ENCODE data around the gene SLC9A3.

Gene SLC9A3

GRCh38 chr5:490116-491106 lies 33.8 kb downstream of the SLC9A3 start:
- no peaks in the 10 kb centered on the region for H3F3A ChIP-seq (ENCODE audit: control insufficient read depth, insufficient read depth)
- H3K4me3 ChIP-seq (ENCODE audit: low read length): no peak overlapping the region
- H3K4me1 ChIP-seq (ENCODE audit: control insufficient read depth, low read length): peaks cover 6% of the 10 kb centered on the region
- no peaks in the 10 kb centered on the region for H3K27me3 ChIP-seq (ENCODE audit: control insufficient read depth, low read length)
- H3K79me2 ChIP-seq (ENCODE audit: control insufficient read depth, low read length): no peaks in the 10 kb centered on the region
- TF ChIP-seq EZH2phosphoT487 (IDR thresholded peaks at IDR 0.05; ENCODE audit: borderline replicate concordance, low read length) (no peak), CTCF (IDR thresholded peaks at IDR 0.05; ENCODE audit: low read depth, low read length, poor library complexity, severe bottlenecking) (no peak)
- no peak overlapping the region for H3K27ac ChIP-seq (ENCODE audit: low read depth, low read length)
- no peaks in the 10 kb centered on the region for H4K20me1 ChIP-seq (ENCODE audit: control insufficient read depth, insufficient read depth, low read depth, low read length)
- H3K9me3 ChIP-seq (ENCODE audit: control insufficient read depth, insufficient read depth, low read length): no peaks in the 10 kb centered on the region
- no peaks in the 10 kb centered on the region for H3K9me2 ChIP-seq (replicated peaks; ENCODE audit: control insufficient read depth, low read length)
- H3K4me2 ChIP-seq (ENCODE audit: low read length): no peak overlapping the region
- no peaks in the 10 kb centered on the region for H3K36me3 ChIP-seq (ENCODE audit: control insufficient read depth, low read length)

GRCh38 chr5:489689-490080 lies 34.6 kb downstream of the SLC9A3 start:
- Histone ChIP-seq H3K9me2 (replicated peaks; ENCODE audit: control insufficient read depth, low read length) (no peaks in the 10 kb centered on the region), H3K4me2 (ENCODE audit: low read length) (no peak overlapping the region), H3K27me3 (ENCODE audit: control insufficient read depth, low read length) (no peaks in the 10 kb centered on the region), H4K20me1 (ENCODE audit: control insufficient read depth, insufficient read depth, low read depth, low read length) (no peaks in the 10 kb centered on the region), H3K27ac (ENCODE audit: low read depth, low read length) (no peak overlapping the region), H3K36me3 (ENCODE audit: control insufficient read depth, low read length) (no peaks in the 10 kb centered on the region), H3F3A (ENCODE audit: control insufficient read depth, insufficient read depth) (no peaks in the 10 kb centered on the region), H3K4me3 (ENCODE audit: low read length) (no peak overlapping the region), H3K9me3 (ENCODE audit: control insufficient read depth, insufficient read depth, low read length) (no peaks in the 10 kb centered on the region), H3K79me2 (ENCODE audit: control insufficient read depth, low read length) (no peaks in the 10 kb centered on the region), H3K4me1 (ENCODE audit: control insufficient read depth, low read length) (peaks cover 6% of the 10 kb centered on the region)
- no peak for TF ChIP-seq CTCF (IDR thresholded peaks at IDR 0.05; ENCODE audit: low read depth, low read length, poor library complexity, severe bottlenecking)
- TF ChIP-seq EZH2phosphoT487 (IDR thresholded peaks at IDR 0.05; ENCODE audit: borderline replicate concordance, low read length): no peak

DNA sequence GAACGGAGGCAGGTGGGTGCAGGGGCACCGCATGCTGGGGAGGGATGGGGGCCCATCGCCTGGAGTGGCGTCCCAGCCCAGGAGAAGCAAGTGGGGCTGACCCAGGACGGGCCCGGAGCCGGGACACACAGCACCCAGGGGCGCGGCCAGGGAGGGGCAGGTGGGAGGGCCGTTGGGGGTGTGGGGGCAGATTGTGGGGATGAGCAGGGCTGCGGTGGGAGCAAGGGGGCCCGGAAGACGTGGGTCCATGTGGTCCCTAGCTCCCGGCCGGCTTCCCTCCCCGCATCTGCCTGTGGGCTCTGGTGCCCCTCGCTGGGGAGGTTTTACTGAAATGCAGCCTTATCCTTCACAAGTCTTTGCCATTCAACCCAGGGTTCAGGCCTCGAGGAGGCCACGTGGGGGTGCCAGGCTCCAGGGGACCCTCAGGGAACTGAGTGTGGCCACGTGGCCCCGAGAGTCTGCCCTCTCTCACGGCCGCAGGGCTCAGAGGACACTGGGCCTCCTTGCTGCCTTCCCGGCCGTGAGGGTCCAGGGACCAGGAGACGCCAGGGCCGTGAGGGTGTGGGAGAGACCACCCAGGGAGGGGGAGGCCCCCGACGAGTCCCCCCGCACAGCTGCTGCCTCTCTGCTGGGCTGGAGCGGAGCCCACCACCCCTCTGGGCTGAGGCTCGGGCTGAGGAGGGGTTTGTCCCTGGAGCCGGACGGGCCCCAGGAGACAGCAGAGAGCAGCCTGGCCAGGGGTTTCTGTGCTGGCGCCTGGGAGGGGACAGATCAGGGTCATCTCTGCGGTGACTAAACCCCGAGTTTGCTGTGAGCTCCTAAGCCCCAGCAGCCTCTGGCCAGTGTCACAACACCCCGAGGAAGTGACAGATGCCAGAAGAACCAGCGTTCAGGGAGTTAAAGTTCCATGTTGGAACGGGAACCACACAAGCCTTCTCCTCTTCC lies 35.2 kb downstream of the SLC9A3 start:
- no peaks in the 10 kb centered on the region for H3K9me3 ChIP-seq (ENCODE audit: control insufficient read depth, insufficient read depth, low read length)
- no peaks in the 10 kb centered on the region for H3F3A ChIP-seq (ENCODE audit: control insufficient read depth, insufficient read depth)
- no peaks in the 10 kb centered on the region for H3K79me2 ChIP-seq (ENCODE audit: control insufficient read depth, low read length)
- no peaks in the 10 kb centered on the region for H4K20me1 ChIP-seq (ENCODE audit: control insufficient read depth, insufficient read depth, low read depth, low read length)
- H3K4me3 ChIP-seq (ENCODE audit: low read length): no peak overlapping the region
- H3K9me2 ChIP-seq (replicated peaks; ENCODE audit: control insufficient read depth, low read length): no peaks in the 10 kb centered on the region
- H3K36me3 ChIP-seq (ENCODE audit: control insufficient read depth, low read length): no peaks in the 10 kb centered on the region
- no peak overlapping the region for H3K4me2 ChIP-seq (ENCODE audit: low read length)
- TF ChIP-seq EZH2phosphoT487 (IDR thresholded peaks at IDR 0.05; ENCODE audit: borderline replicate concordance, low read length) (no peak), CTCF (IDR thresholded peaks at IDR 0.05; ENCODE audit: low read depth, low read length, poor library complexity, severe bottlenecking) (no peak)
- H3K27ac ChIP-seq (ENCODE audit: low read depth, low read length): no peak overlapping the region
- H3K4me1 ChIP-seq (ENCODE audit: control insufficient read depth, low read length): peaks cover 5% of the 10 kb centered on the region
- no peaks in the 10 kb centered on the region for H3K27me3 ChIP-seq (ENCODE audit: control insufficient read depth, low read length)
